GM12865 (cell line): Measurements from ENCODE around the gene GSK3A.

ENCODE experiments used
- DNase-seq: peaks from one replicate; pipeline ENCODE4 v3.0.0; 2010; ENCODE audit warnings: low read depth
- H3K4me3 ChIP-seq: 2 replicates; pipeline ENCODE4 v1.5.1; 2011; ENCODE audit warnings: mild to moderate bottlenecking, low read depth, low read length, control low read depth
- CTCF ChIP-seq: IDR thresholded peaks from 2 replicates; pipeline ENCODE4 v1.5.1; 2011; ENCODE audit warnings: low read length, control low read depth, low read depth, inconsistent platforms; ENCODE audit not compliant: insufficient read depth; ENCODE audit errors: missing control alignments

The GSK3A gene

GRCh38 chr19:42246143-42246921, 3.9 kb upstream of the GSK3A start:
- H3K4me3 ChIP-seq, result no peak overlapping the region
- no peak for TF ChIP-seq CTCF
- DNase-seq, result no peak

- TF ChIP-seq CTCF, result no peak
- H3K4me3 ChIP-seq, result peak overlapping the region; percentile 33
- DNase-seq, result no peak
Observed at GRCh38 chr19:42245231-42245630, 2.8 kb upstream of the GSK3A start.

- DNase-seq, result peak; percentile 96
- peak; percentile 66 for TF ChIP-seq CTCF
- H3K4me3 ChIP-seq, result peak overlapping the region; percentile 88
Observed at GRCh38 chr19:42244347-42245220, 2.2 kb upstream of the GSK3A start.

GRCh38 chr19:42242069-42242511, 312 bp downstream of the GSK3A start:
- H3K4me3 ChIP-seq, result peak overlapping the region; percentile 67
- DNase-seq, result no peak
- no peak for TF ChIP-seq CTCF

- H3K4me3 ChIP-seq, result peak overlapping the region; percentile 67
- DNase-seq, result no peak
- TF ChIP-seq CTCF, result no peak
Observed at GRCh38 chr19:42241279-42241678, 1.1 kb downstream of the GSK3A start.

GRCh38 chr19:42239544-42240220, 2.7 kb downstream of the GSK3A start:
- TF ChIP-seq CTCF, result no peak
- no peak for DNase-seq
- H3K4me3 ChIP-seq, result no peak overlapping the region
